CD4-positive, alpha-beta T cell treated with Interleukin-1 beta for 1 hour (primary cell): ENCODE results near the gene NACC2.
A peak's percentile ranks its signal among the peaks of the same experiment; 100 is the strongest.

Experiments
- DNase-seq, 2 donors: peaks; one replicate each; pipeline ENCODE4 v3.0.0-alpha.2; 2020 to 2022

Gene NACC2

GRCh38 chr9:136128436-136128835 lies 33.3 kb upstream of the NACC2 start:
- DNase-seq: no peak

- DNase-seq: no peak
Observed at GRCh38 chr9:136127313-136127712, 32.2 kb upstream of the NACC2 start.

- no peak for DNase-seq
Observed at GRCh38 chr9:136124976-136125692, 30.0 kb upstream of the NACC2 start.

- DNase-seq: peak; percentile 78 to 80
Observed at GRCh38 chr9:136122425-136123383, 27.6 kb upstream of the NACC2 start.

- DNase-seq: no peak
Observed at GRCh38 chr9:136121801-136122200, 26.7 kb upstream of the NACC2 start.

GRCh38 chr9:136120438-136120844 lies 25.4 kb upstream of the NACC2 start:
- DNase-seq: no peak

GRCh38 chr9:136119883-136120393 lies 24.8 kb upstream of the NACC2 start:
- no peak for DNase-seq

- no peak for DNase-seq
Observed at GRCh38 chr9:136119061-136119882, 24.2 kb upstream of the NACC2 start.

GRCh38 chr9:136118320-136119060 lies 23.4 kb upstream of the NACC2 start, which contains the start of gene TMEM250:
Gene TMEM250 (minus strand): TSS chr9:136118875. CDS start chr9:136116900, 1,975 bp downstream.
- peak; percentile 96 to 97 for DNase-seq

- DNase-seq: no peak
Observed at GRCh38 chr9:136117916-136118319, 22.8 kb upstream of the NACC2 start.

- DNase-seq: no peak
Observed at GRCh38 chr9:136117291-136117915, 22.3 kb upstream of the NACC2 start.

GRCh38 chr9:136116360-136117098 lies 21.4 kb upstream of the NACC2 start:
- no peak for DNase-seq

- DNase-seq: no peak
Observed at GRCh38 chr9:136115641-136116359, 20.7 kb upstream of the NACC2 start.

- DNase-seq: no peak
Observed at GRCh38 chr9:136115206-136115605, 20.1 kb upstream of the NACC2 start.

GRCh38 chr9:136114610-136115009 lies 19.5 kb upstream of the NACC2 start:
- no peak for DNase-seq

GRCh38 chr9:136112541-136112940 lies 17.5 kb upstream of the NACC2 start:
- DNase-seq: no peak

GRCh38 chr9:136111910-136112309 lies 16.8 kb upstream of the NACC2 start:
- DNase-seq: no peak

- DNase-seq: no peak
Observed at GRCh38 chr9:136111190-136111589, 16.1 kb upstream of the NACC2 start.

GRCh38 chr9:136110082-136111061 lies 15.3 kb upstream of the NACC2 start:
- peak in 1 of 2 donors; percentile 33 for DNase-seq
